PC-3 (cell line): ENCODE data around the gene SIAE. TPM values are rescaled to one million over a fixed set of nuclear protein-coding genes. Genes with fewer than 3 reads are reported as not detected.

Experiments
- ATAC-seq: fragments of 200-7000 bp; cut with Tn5 transposase; 2 replicates; pipeline ENCODE4 v1.9.1; 2020; ENCODE audit warnings: mild to moderate bottlenecking, moderate library complexity
- BruUV-seq: library from RNA; stranded (reverse); fragments of 400-500 nt; replicated peaks from 2 replicates; lab custom pipeline; 2021; lab: Mats Ljungman, UMichigan
- CTCF ChIA-PET: fragments of 300-600 bp; sonication (Branson Sonifier 250); formaldehyde crosslinking; loops from one replicate; lab custom pipeline; 2022; ENCODE audit warnings: antibody characterized with exemption; lab: Charles Lee
- POLR2A ChIA-PET: fragments of 300-600 bp; sonication (Branson Sonifier 250); formaldehyde crosslinking; loops from one replicate; lab custom pipeline; 2022; ENCODE audit warnings: antibody characterized with exemption; ENCODE audit not compliant: unreplicated experiment; lab: Charles Lee
- DNase-seq: peaks from one replicate; pipeline ENCODE4 v3.0.0-alpha.2; 2015
- H2AFZ ChIP-seq: fragments of 300-600 bp; sonication (generic); 2 replicates; pipeline ENCODE4 v1.6.0; 2016; ENCODE audit warnings: antibody characterized with exemption, low read length
- H3F3A ChIP-seq: fragments of 300-600 bp; sonication (generic); one replicate; pipeline ENCODE4 v1.6.0; 2017; ENCODE audit warnings: antibody characterized with exemption, low read length, control low read depth, mild to moderate bottlenecking; ENCODE audit not compliant: unreplicated experiment
- H3K27ac ChIP-seq: fragments of 300-600 bp; sonication (generic); 2 replicates; pipeline ENCODE4 v1.5.1; 2016; ENCODE audit warnings: mild to moderate bottlenecking, low read length
- H3K27me3 ChIP-seq: fragments of 300-600 bp; sonication (generic); 2 replicates; pipeline ENCODE4 v1.6.1; 2016; ENCODE audit warnings: low read length, mixed read lengths
- H3K36me3 ChIP-seq: fragments of 300-600 bp; sonication (generic); 2 replicates; pipeline ENCODE4 v1.6.1; 2016; ENCODE audit warnings: low read depth, mixed run types, low read length, mixed read lengths
- H3K4me1 ChIP-seq: fragments of 300-600 bp; sonication (generic); 2 replicates; pipeline ENCODE4 v1.5.1; 2016; ENCODE audit warnings: low read length; ENCODE audit not compliant: insufficient read depth
- H3K4me2 ChIP-seq: fragments of 300-600 bp; sonication (generic); 2 replicates; pipeline ENCODE4 v1.6.0; 2016; ENCODE audit warnings: low read length
- H3K4me3 ChIP-seq: fragments of 300-600 bp; sonication (generic); 2 replicates; pipeline ENCODE4 v1.5.1; 2016; ENCODE audit warnings: mild to moderate bottlenecking, low read length, mixed read lengths
- H3K79me2 ChIP-seq: fragments of 300-600 bp; sonication (generic); 2 replicates; pipeline ENCODE4 v1.6.1; 2017; ENCODE audit warnings: low read length, mixed read lengths
- H3K9ac ChIP-seq: fragments of 300-600 bp; sonication (generic); 2 replicates; pipeline ENCODE4 v1.6.0; 2016; ENCODE audit warnings: mild to moderate bottlenecking, low read length
- H3K9me2 ChIP-seq: fragments of 300-600 bp; sonication (generic); replicated peaks from 2 replicates; pipeline ENCODE4 v1.6.1; 2016; ENCODE audit warnings: mixed run types, low read length, mixed read lengths
- H3K9me3 ChIP-seq: fragments of 300-600 bp; sonication (generic); 2 replicates; pipeline ENCODE4 v1.6.1; 2016; ENCODE audit warnings: low read length, mixed read lengths
- H4K20me1 ChIP-seq: fragments of 300-600 bp; sonication (generic); 2 replicates; pipeline ENCODE4 v1.6.1; 2016; ENCODE audit warnings: low read length, mixed read lengths
- EZH2 ChIP-seq: fragments of 300-600 bp; sonication (generic); IDR thresholded peaks from one replicate; pipeline ENCODE4 v1.6.1; 2017; ENCODE audit warnings: antibody characterized with exemption, mild to moderate bottlenecking, low read length; ENCODE audit not compliant: unreplicated experiment
- EZH2phosphoT487 ChIP-seq: fragments of 300-600 bp; sonication (generic); IDR thresholded peaks from 2 replicates; pipeline ENCODE4 v1.6.1; 2018; ENCODE audit warnings: mild to moderate bottlenecking, antibody characterized with exemption, low read length, borderline replicate concordance
- intact Hi-C: fragments of 100-400 bp; cut with micrococcal nuclease; formaldehyde crosslinking; loops from 2 replicates; pipeline ENCODE4 v1.9.0; 2023
- total RNA-seq: library from RNA; depleted of rRNA; stranded (reverse); fragments of >200 nt; gene quantifications from 2 replicates; pipeline ENCODE4 v1.2.3, GENCODE V29; 2014
- TF ChIP-seq, protein P1 (sequence below): fragments of 300-600 bp; sonication (generic); conservative IDR thresholded peaks from 2 replicates; pipeline ENCODE4 v1.5.1; 2017; ENCODE audit warnings: antibody characterized with exemption, low read depth, mild to moderate bottlenecking, low read length

Gene SIAE
- total RNA-seq, 1 experiment from 2014 or later, result 17.6 TPM

DNA sequence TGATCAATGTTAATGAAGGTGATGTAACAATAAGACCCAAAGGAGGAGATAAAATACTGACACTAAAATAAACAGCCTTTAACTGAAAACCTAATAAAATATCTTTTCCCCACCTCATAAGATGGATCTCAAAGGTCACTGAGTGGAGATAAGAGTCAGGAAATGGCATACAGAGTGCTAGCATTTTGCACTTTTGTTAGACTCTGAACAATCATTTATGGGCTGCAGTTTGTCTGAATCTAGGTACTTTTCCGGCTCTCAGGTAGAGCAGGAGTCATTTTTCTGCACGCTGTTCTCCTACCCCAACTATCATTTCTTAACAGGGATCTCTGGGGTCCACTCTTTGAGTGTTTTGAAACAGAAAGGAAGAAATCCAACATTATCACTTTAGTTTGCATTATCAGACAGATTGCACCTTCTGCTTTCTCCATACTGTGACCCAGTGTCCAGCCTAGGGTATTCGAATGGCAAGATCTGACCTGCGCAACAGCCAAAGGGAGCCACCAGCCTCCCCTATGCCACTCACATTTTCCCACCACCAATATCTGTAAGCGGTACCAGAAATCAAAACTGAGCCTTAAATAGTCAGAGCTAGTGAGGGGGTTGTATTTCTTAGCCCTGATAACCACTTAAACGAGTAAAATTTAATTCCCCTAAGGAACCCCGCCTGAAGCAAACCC is 863 bp downstream of the SIAE start:
- Histone ChIP-seq H2AFZ (peak overlapping the region; percentile 98), H3K4me1 (peaks cover 16% of the 10 kb centered on the region), H3K36me3 (no peaks in the 10 kb centered on the region), H3K9ac (peak overlapping the region; percentile 92), H3K4me3 (peak overlapping the region; percentile 91), H3K27ac (no peak overlapping the region), H3K79me2 (peaks cover 15% of the 10 kb centered on the region), H3K4me2 (peak overlapping the region; percentile 95), H3F3A (no peaks in the 10 kb centered on the region), H3K9me3 (no peaks in the 10 kb centered on the region), H4K20me1 (no peaks in the 10 kb centered on the region), H3K27me3 (no peaks in the 10 kb centered on the region), H3K9me2 (no peaks in the 10 kb centered on the region)
- ChIA-PET CTCF (no interaction called here), POLR2A (interaction anchor here (1.2 kb wide), 1 partner anchor 74 kb away, joined by 3 read pairs; no protein-coding TSS in a partner anchor)
- BruUV-seq, result no TSS peak
- ATAC-seq, result 0 out of 2 replicates have a peak, but pooled peaks have one; percentile 1
- DNase-seq, result no peak
- intact Hi-C loops, result loop anchor here (1.0 kb wide), 1 partner anchor 165 kb away; no protein-coding TSS in a partner anchor
- TF ChIP-seq EZH2 (no peak), EZH2phosphoT487 (no peak)
- TF ChIP-seq, protein P1, sequence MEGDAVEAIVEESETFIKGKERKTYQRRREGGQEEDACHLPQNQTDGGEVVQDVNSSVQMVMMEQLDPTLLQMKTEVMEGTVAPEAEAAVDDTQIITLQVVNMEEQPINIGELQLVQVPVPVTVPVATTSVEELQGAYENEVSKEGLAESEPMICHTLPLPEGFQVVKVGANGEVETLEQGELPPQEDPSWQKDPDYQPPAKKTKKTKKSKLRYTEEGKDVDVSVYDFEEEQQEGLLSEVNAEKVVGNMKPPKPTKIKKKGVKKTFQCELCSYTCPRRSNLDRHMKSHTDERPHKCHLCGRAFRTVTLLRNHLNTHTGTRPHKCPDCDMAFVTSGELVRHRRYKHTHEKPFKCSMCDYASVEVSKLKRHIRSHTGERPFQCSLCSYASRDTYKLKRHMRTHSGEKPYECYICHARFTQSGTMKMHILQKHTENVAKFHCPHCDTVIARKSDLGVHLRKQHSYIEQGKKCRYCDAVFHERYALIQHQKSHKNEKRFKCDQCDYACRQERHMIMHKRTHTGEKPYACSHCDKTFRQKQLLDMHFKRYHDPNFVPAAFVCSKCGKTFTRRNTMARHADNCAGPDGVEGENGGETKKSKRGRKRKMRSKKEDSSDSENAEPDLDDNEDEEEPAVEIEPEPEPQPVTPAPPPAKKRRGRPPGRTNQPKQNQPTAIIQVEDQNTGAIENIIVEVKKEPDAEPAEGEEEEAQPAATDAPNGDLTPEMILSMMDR, result no peak

DNA sequence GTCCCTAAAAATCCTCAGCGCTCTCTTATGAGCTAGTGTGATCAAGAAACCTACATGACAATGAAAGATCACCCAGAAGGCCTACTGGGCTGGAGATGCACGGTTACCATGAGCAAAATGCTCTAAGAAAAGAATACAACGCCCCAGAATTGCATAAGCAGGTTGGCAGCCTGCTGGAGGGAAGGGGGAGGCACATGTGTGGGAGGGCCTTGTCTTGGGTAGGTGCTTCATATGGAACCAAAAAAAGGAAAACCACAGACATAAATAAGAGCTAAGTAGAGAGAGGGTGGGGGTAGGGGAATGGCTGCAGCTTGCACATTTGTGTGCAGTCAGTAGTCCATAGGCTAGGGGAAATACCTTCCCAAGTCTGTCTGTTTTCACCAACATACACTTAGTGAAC is 2.8 kb downstream of the SIAE start:
- POLR2A ChIA-PET, result no interaction called here
- CTCF ChIA-PET, result interaction anchor here (3.0 kb wide), 1 partner anchor 166 kb away, joined by 23 read pairs; no protein-coding TSS in a partner anchor
- Histone ChIP-seq H2AFZ (no peak overlapping the region), H3K4me1 (peaks cover 16% of the 10 kb centered on the region), H3K4me3 (no peak overlapping the region), H3K27me3 (no peaks in the 10 kb centered on the region), H3K9me3 (no peaks in the 10 kb centered on the region), H3K9ac (no peak overlapping the region), H3K9me2 (no peaks in the 10 kb centered on the region), H3K4me2 (no peak overlapping the region), H3K27ac (no peak overlapping the region), H4K20me1 (no peaks in the 10 kb centered on the region), H3F3A (no peaks in the 10 kb centered on the region), H3K79me2 (peaks cover 15% of the 10 kb centered on the region), H3K36me3 (no peaks in the 10 kb centered on the region)
- peak; percentile 28 for DNase-seq
- no TSS peak for BruUV-seq
- ATAC-seq, result no peak
- intact Hi-C loops, result no loop called here
- no peak for TF ChIP-seq EZH2phosphoT487
- no peak for TF ChIP-seq EZH2
- TF ChIP-seq, protein P1, result no peak

DNA sequence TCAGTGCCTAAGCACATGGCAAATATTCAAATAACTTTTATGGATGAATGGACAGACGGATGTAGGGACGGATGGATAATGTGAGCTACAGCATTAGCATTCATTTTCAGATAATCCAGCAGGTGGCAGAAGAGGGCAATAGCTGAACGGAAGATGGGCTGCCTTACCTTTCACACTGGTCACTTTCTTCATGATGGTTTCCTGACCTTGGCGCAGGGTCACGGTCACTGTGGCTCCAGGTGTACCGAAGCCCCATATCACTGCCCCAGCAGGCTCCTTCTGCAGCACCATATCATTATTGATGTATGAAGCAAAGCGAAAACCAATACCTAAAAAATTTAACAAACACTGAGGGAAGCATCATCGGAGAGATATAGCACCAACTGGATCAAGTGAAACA is 4.3 kb downstream of the SIAE start:
- H2AFZ ChIP-seq, result no peak overlapping the region
- H3K4me1 ChIP-seq, result peaks cover 8% of the 10 kb centered on the region
- POLR2A ChIA-PET, result interaction anchor here (0.6 kb wide), 1 partner anchor 20 kb away, joined by 3 read pairs; no protein-coding TSS in a partner anchor
- no peaks in the 10 kb centered on the region for H3K27me3 ChIP-seq
- no peaks in the 10 kb centered on the region for H3F3A ChIP-seq
- intact Hi-C loops, result loop anchor here (1.0 kb wide), 6 partner anchors 25 to 198 kb away; no protein-coding TSS in a partner anchor
- H3K79me2 ChIP-seq, result peaks cover 11% of the 10 kb centered on the region
- H3K9ac ChIP-seq, result no peak overlapping the region
- ATAC-seq, result peak; percentile 47
- no peak overlapping the region for H3K4me2 ChIP-seq
- BruUV-seq, result no TSS peak
- H3K9me2 ChIP-seq, result no peaks in the 10 kb centered on the region
- no peak overlapping the region for H3K27ac ChIP-seq
- H3K9me3 ChIP-seq, result no peaks in the 10 kb centered on the region
- no peak for TF ChIP-seq EZH2
- no peak for TF ChIP-seq EZH2phosphoT487
- TF ChIP-seq, protein P1, result peak; percentile 81
- DNase-seq, result peak; percentile 76
- no peaks in the 10 kb centered on the region for H4K20me1 ChIP-seq
- no peak overlapping the region for H3K4me3 ChIP-seq
- H3K36me3 ChIP-seq, result no peaks in the 10 kb centered on the region
- CTCF ChIA-PET, result interaction anchor here (0.6 to 3.0 kb wide), 13 partner anchors 24 to 207 kb away, joined by 3 to 23 read pairs (median 4); partner anchors contain the start of genes ESAM and NRGN
